A673 (cell line): Measurements from ENCODE around the gene LITAFD. TPM values are rescaled to one million over a fixed set of nuclear protein-coding genes. Genes with fewer than 3 reads are reported as not detected.
"Not testable (repeated sequence)": the region's sequence is repeated elsewhere in the genome, so short reads cannot be mapped to it uniquely, and the experiment has no call there.

Experiments used
- Bru-seq: library from RNA; stranded (reverse); fragments of 400-500 nt; gene quantifications from one replicate; lab custom pipeline; 2021; lab: Mats Ljungman, UMichigan
- BruChase-seq, 2 experiments: library from RNA; stranded (reverse); fragments of 400-500 nt; gene quantifications; one replicate each; lab custom pipeline; 2021; lab: Mats Ljungman, UMichigan
- BruUV-seq: library from RNA; stranded (reverse); fragments of 400-500 nt; replicated peaks from 2 replicates; lab custom pipeline; 2021; lab: Mats Ljungman, UMichigan
- CTCF ChIA-PET: fragments of 300-600 bp; sonication (Branson Sonifier 250); formaldehyde crosslinking; loops from one replicate; lab custom pipeline; 2022; ENCODE audit warnings: antibody characterized with exemption; lab: Charles Lee
- POLR2A ChIA-PET: fragments of 300-600 bp; sonication (Branson Sonifier 250); formaldehyde crosslinking; loops from one replicate; lab custom pipeline; 2022; ENCODE audit warnings: antibody characterized with exemption; ENCODE audit not compliant: low non-redundant PET; lab: Charles Lee
- DNase-seq: peaks from one replicate; pipeline ENCODE4 v3.0.0-alpha.2; 2015; ENCODE audit warnings: low spot score
- H3K27ac ChIP-seq: fragments of 200-600 bp; sonication (generic); 2 replicates; pipeline ENCODE4 v1.5.1; 2016; ENCODE audit warnings: mixed run types, low read depth, mild to moderate bottlenecking, mixed read lengths, antibody characterized with exemption, low read length; ENCODE audit not compliant: poor library complexity, severe bottlenecking
- H3K27me3 ChIP-seq: fragments of 200-600 bp; sonication (generic); replicated peaks from 2 replicates; pipeline ENCODE4 v1.6.1; 2017; ENCODE audit warnings: mixed run types, low read depth, mild to moderate bottlenecking, mixed read lengths, antibody characterized with exemption, low read length; ENCODE audit not compliant: insufficient read depth, poor library complexity
- H3K36me3 ChIP-seq: fragments of 200-600 bp; sonication (generic); 2 replicates; pipeline ENCODE4 v1.6.1; 2016; ENCODE audit warnings: mixed run types, mild to moderate bottlenecking, mixed read lengths, antibody characterized with exemption, low read length; ENCODE audit not compliant: insufficient read depth, poor library complexity, severe bottlenecking
- H3K4me1 ChIP-seq: fragments of 200-600 bp; sonication (generic); 2 replicates; pipeline ENCODE4 v1.6.1; 2017; ENCODE audit warnings: mixed run types, mild to moderate bottlenecking, mixed read lengths, antibody characterized with exemption, low read length; ENCODE audit not compliant: insufficient read depth, poor library complexity, severe bottlenecking
- H3K4me3 ChIP-seq: fragments of 200-600 bp; sonication (generic); 2 replicates; pipeline ENCODE4 v1.5.1; 2016; ENCODE audit warnings: low read depth, mixed run types, mild to moderate bottlenecking, mixed read lengths, low read length; ENCODE audit not compliant: poor library complexity, severe bottlenecking
- H3K9me3 ChIP-seq: fragments of 200-600 bp; sonication (generic); 2 replicates; pipeline ENCODE4 v1.6.1; 2016; ENCODE audit warnings: mixed run types, low read depth, mild to moderate bottlenecking, mixed read lengths, antibody characterized with exemption, low read length; ENCODE audit not compliant: poor library complexity, severe bottlenecking
- CTCF ChIP-seq: fragments of 300-800, 200-600 bp; sonication (generic); conservative IDR thresholded peaks from 2 replicates; pipeline ENCODE4 v1.5.1; 2017; ENCODE audit warnings: low read depth, mild to moderate bottlenecking, antibody characterized with exemption, low read length, moderate library complexity, mixed read lengths
- EZH2 ChIP-seq: fragments of 200-600 bp; sonication (generic); IDR thresholded peaks from 2 replicates; pipeline ENCODE4 v1.6.1; 2017; ENCODE audit warnings: borderline replicate concordance, low read depth, mild to moderate bottlenecking, mixed read lengths, antibody characterized with exemption, low read length; ENCODE audit not compliant: poor library complexity, severe bottlenecking
- intact Hi-C: fragments of 100-400 bp; cut with micrococcal nuclease; formaldehyde crosslinking; loops from one replicate; pipeline ENCODE4 v1.10.0; 2022; ENCODE audit not compliant: unreplicated experiment
- long read RNA-seq: library from polyadenylated mRNA; stranded (forward); transcript quantifications from one replicate; pipeline ENCODE4 v2.0.0, GENCODE V29; 2022
- total RNA-seq: library from RNA; stranded (reverse); gene quantifications from 2 replicates; pipeline ENCODE4 v1.2.3, GENCODE V29; 2021

Gene LITAFD
- total RNA-seq (not detected in 2 replicates), Bru-seq, nascent RNA (not detected), BruChase-seq, experiment 1, labeled RNA remaining after a 2-hour chase (not detected), BruChase-seq, experiment 2, labeled RNA remaining after a 6-hour chase (not detected)
- long read RNA-seq, result 0 reads

GRCh38 chr16:8882041-8882617, at the start of gene LITAFD:
TSS of gene LITAFD (plus strand) at chr16:8882351. CDS start at chr16:8884356, 2,005 bp downstream.
- no peak within 1 kb of the TSS for H3K27ac ChIP-seq
- BruUV-seq, result no TSS peak
- intact Hi-C loops, result no loop called here
- H3K4me1 ChIP-seq, result no peaks in the 10 kb centered on the region
- H3K27me3 ChIP-seq, result no peaks in the 10 kb centered on the region
- TF ChIP-seq EZH2 (no peak), CTCF (no peak)
- CTCF ChIA-PET, result no interaction called here
- no peak for DNase-seq
- POLR2A ChIA-PET, result no interaction called here
- no peak within 1 kb of the TSS for H3K4me3 ChIP-seq
- no peaks in the 10 kb centered on the region for H3K9me3 ChIP-seq
- H3K36me3 ChIP-seq, result no peaks in the 10 kb centered on the region

GRCh38 chr16:8832717-8833105, 49.4 kb upstream of the LITAFD start:
- TF ChIP-seq CTCF (no peak), EZH2 (no peak)
- no peak for DNase-seq
- intact Hi-C loops, result no loop called here
- ChIA-PET CTCF (no interaction called here), POLR2A (no interaction called here)
- no peaks in the 10 kb centered on the region for H3K4me1 ChIP-seq
- H3K27me3 ChIP-seq, result no peaks in the 10 kb centered on the region
- no peak overlapping the region for H3K4me3 ChIP-seq
- BruUV-seq, result no TSS peak
- peaks cover 9% of the 10 kb centered on the region for H3K36me3 ChIP-seq
- no peaks in the 10 kb centered on the region for H3K9me3 ChIP-seq
- peak overlapping the region; percentile 23 for H3K27ac ChIP-seq

- DNase-seq, POLR2A ChIA-PET, H3K27me3 ChIP-seq, CTCF ChIA-PET, H3K9me3 ChIP-seq, intact Hi-C loops, H3K4me1 ChIP-seq, BruUV-seq, H3K4me3 ChIP-seq, H3K27ac ChIP-seq, H3K36me3 ChIP-seq: not testable (repeated sequence)
Measured at GRCh38 chr16:8836797-8837196, 45.4 kb upstream of the LITAFD start.

- POLR2A ChIA-PET, CTCF ChIA-PET, H3K4me1 ChIP-seq, BruUV-seq, H3K36me3 ChIP-seq, H3K4me3 ChIP-seq, DNase-seq, H3K27ac ChIP-seq, H3K27me3 ChIP-seq, intact Hi-C loops, H3K9me3 ChIP-seq: not testable (repeated sequence)
Measured at GRCh38 chr16:8837594-8837993, 44.6 kb upstream of the LITAFD start.

- H3K4me3 ChIP-seq, H3K27me3 ChIP-seq, H3K4me1 ChIP-seq, CTCF ChIA-PET, DNase-seq, BruUV-seq, POLR2A ChIA-PET, intact Hi-C loops, H3K27ac ChIP-seq, H3K9me3 ChIP-seq, H3K36me3 ChIP-seq: not testable (repeated sequence)
Measured at GRCh38 chr16:8842016-8842415, 40.1 kb upstream of the LITAFD start.

GRCh38 chr16:8843296-8843695, 38.9 kb upstream of the LITAFD start:
- H3K27me3 ChIP-seq, BruUV-seq, H3K9me3 ChIP-seq, intact Hi-C loops, CTCF ChIA-PET, DNase-seq, H3K4me3 ChIP-seq, H3K4me1 ChIP-seq, H3K27ac ChIP-seq, H3K36me3 ChIP-seq, POLR2A ChIA-PET: not testable (repeated sequence)
